Measurements from ENCODE around the gene SYNPR.

The SYNPR gene

GRCh38 chr3:63474828-63475518 is 196.9 kb downstream of the SYNPR start:
- DNase-seq (ENCODE audit: low read depth): no peak

GRCh38 chr3:63477494-63478129 is 199.5 kb downstream of the SYNPR start:
- DNase-seq (ENCODE audit: low read depth): no peak

- DNase-seq (ENCODE audit: low read depth): no peak
Measured at GRCh38 chr3:63478990-63479660, 201.0 kb downstream of the SYNPR start.

GRCh38 chr3:63479661-63480035 is 201.5 kb downstream of the SYNPR start:
- DNase-seq (ENCODE audit: low read depth): no peak

GRCh38 chr3:63481627-63482026 is 203.5 kb downstream of the SYNPR start:
- no peak for DNase-seq (ENCODE audit: low read depth)

GRCh38 chr3:63482341-63482740 is 204.2 kb downstream of the SYNPR start:
- DNase-seq (ENCODE audit: low read depth): no peak

GRCh38 chr3:63492464-63492863 is 214.4 kb downstream of the SYNPR start:
- DNase-seq (ENCODE audit: low read depth): no peak

GRCh38 chr3:63493101-63493500 is 215.0 kb downstream of the SYNPR start:
- DNase-seq (ENCODE audit: low read depth): no peak

- no peak for DNase-seq (ENCODE audit: low read depth)
Measured at GRCh38 chr3:63494646-63495045, 216.5 kb downstream of the SYNPR start.

GRCh38 chr3:63497641-63498040 is 219.5 kb downstream of the SYNPR start:
- DNase-seq (ENCODE audit: low read depth): no peak

GRCh38 chr3:63500196-63500595 is 222.1 kb downstream of the SYNPR start:
- no peak for DNase-seq (ENCODE audit: low read depth)

- DNase-seq (ENCODE audit: low read depth): no peak
Measured at GRCh38 chr3:63508305-63508704, 230.2 kb downstream of the SYNPR start.

GRCh38 chr3:63508771-63509170 is 230.7 kb downstream of the SYNPR start:
- DNase-seq (ENCODE audit: low read depth): no peak

GRCh38 chr3:63513791-63514190 is 235.7 kb downstream of the SYNPR start:
- DNase-seq (ENCODE audit: low read depth): no peak

- DNase-seq (ENCODE audit: low read depth): no peak
Measured at GRCh38 chr3:63514678-63515077, 236.6 kb downstream of the SYNPR start.

- DNase-seq (ENCODE audit: low read depth): no peak
Measured at GRCh38 chr3:63519426-63519825, 241.3 kb downstream of the SYNPR start.

- no peak for DNase-seq (ENCODE audit: low read depth)
Measured at GRCh38 chr3:63521657-63522056, 243.5 kb downstream of the SYNPR start.

- no peak for DNase-seq (ENCODE audit: low read depth)
Measured at GRCh38 chr3:63523100-63523499, 245.0 kb downstream of the SYNPR start.

GRCh38 chr3:63528325-63529000 is 250.4 kb downstream of the SYNPR start:
- DNase-seq (ENCODE audit: low read depth): no peak

GRCh38 chr3:63532521-63532920 is 254.4 kb downstream of the SYNPR start:
- DNase-seq (ENCODE audit: low read depth): no peak

- no peak for DNase-seq (ENCODE audit: low read depth)
Measured at GRCh38 chr3:63538919-63539318, 260.8 kb downstream of the SYNPR start.

- no peak for DNase-seq (ENCODE audit: low read depth)
Measured at GRCh38 chr3:63555767-63556166, 277.7 kb downstream of the SYNPR start.

- DNase-seq (ENCODE audit: low read depth): no peak
Measured at GRCh38 chr3:63556401-63556800, 278.3 kb downstream of the SYNPR start.
